Muscle of leg (tissue), 16 donors: ENCODE measurements around the gene TGFBRAP1. TPM values are rescaled to one million over a fixed set of nuclear protein-coding genes. Genes with fewer than 3 reads are reported as not detected.

Experiments
- DNase-seq: peaks from one replicate; pipeline ENCODE4 v3.0.0; 2013
- H3K27ac ChIP-seq: one replicate; pipeline ENCODE4 v1.5.1; 2013; ENCODE audit warnings: mild to moderate bottlenecking, low read length, control low read depth
- H3K27me3 ChIP-seq: one replicate; pipeline ENCODE4 v1.6.1; 2013; ENCODE audit warnings: low read length; ENCODE audit not compliant: control insufficient read depth, insufficient read depth
- H3K36me3 ChIP-seq: one replicate; pipeline ENCODE4 v1.6.1; 2013; ENCODE audit warnings: low read length; ENCODE audit not compliant: control insufficient read depth, insufficient read depth
- H3K4me1 ChIP-seq: one replicate; pipeline ENCODE4 v1.6.1; 2013; ENCODE audit warnings: low read length; ENCODE audit not compliant: control insufficient read depth, insufficient read depth
- H3K4me3 ChIP-seq: one replicate; pipeline ENCODE4 v1.5.1; 2013; ENCODE audit warnings: low read length, control low read depth
- H3K9me3 ChIP-seq: replicated peaks from 2 replicates; pipeline ENCODE4 v1.6.1; 2013; ENCODE audit warnings: low read depth, low read length; ENCODE audit not compliant: control insufficient read depth
- WGBS: methylation state at CpG from one replicate; pipeline ENCODE4 v1.1.5; 2013; ENCODE audit warnings: missing lambda C conversion rate; ENCODE audit not compliant: insufficient coverage; 5-methylcytosine and 5-hydroxymethylcytosine counted together
- long read RNA-seq, 11 donors: transcript quantifications; one replicate each; lab custom pipeline, GENCODE V29; 2026
- polyA plus RNA-seq, 8 donors: library from polyadenylated mRNA; unstranded; fragments of 120-200 nt; gene quantifications; one replicate each; pipeline versions ENCODE4 v1.2.1 to v1.2.3, GENCODE V29; 2013; ENCODE audit warnings: inconsistent platforms in 1 of 8, low replicate concordance in 1 of 8; ENCODE audit not compliant: insufficient read length in 8 of 8, insufficient read depth in 1 of 8
- total RNA-seq: library from RNA; stranded (reverse); fragments of 120-200 nt; gene quantifications from one replicate; pipeline ENCODE4 v1.2.4, GENCODE V29; 2013

Gene TGFBRAP1, protein sequence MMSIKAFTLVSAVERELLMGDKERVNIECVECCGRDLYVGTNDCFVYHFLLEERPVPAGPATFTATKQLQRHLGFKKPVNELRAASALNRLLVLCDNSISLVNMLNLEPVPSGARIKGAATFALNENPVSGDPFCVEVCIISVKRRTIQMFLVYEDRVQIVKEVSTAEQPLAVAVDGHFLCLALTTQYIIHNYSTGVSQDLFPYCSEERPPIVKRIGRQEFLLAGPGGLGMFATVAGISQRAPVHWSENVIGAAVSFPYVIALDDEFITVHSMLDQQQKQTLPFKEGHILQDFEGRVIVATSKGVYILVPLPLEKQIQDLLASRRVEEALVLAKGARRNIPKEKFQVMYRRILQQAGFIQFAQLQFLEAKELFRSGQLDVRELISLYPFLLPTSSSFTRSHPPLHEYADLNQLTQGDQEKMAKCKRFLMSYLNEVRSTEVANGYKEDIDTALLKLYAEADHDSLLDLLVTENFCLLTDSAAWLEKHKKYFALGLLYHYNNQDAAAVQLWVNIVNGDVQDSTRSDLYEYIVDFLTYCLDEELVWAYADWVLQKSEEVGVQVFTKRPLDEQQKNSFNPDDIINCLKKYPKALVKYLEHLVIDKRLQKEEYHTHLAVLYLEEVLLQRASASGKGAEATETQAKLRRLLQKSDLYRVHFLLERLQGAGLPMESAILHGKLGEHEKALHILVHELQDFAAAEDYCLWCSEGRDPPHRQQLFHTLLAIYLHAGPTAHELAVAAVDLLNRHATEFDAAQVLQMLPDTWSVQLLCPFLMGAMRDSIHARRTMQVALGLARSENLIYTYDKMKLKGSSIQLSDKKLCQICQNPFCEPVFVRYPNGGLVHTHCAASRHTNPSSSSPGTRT
- total RNA-seq (7.1 TPM), polyA plus RNA-seq (10 to 100 TPM in 1 of 8 donors, 1 to 10 TPM in 7; 7.1 to 10.5 (median 8.5) TPM)
- long read RNA-seq, donor 1, full-length matches to known transcripts = 2 of 2 reads
- long read RNA-seq, donor 1, partial matches to known transcripts = 0 of 2 reads
- long read RNA-seq, donor 1, other reads (novel, unspliced or antisense) = 0 of 2 reads
- long read RNA-seq, donor 2 = 0 reads
- long read RNA-seq, donor 3, full-length matches to known transcripts = 1 of 1 reads
- long read RNA-seq, donor 3, partial matches to known transcripts = 0 of 1 reads
- long read RNA-seq, donor 3, other reads (novel, unspliced or antisense) = 0 of 1 reads
- long read RNA-seq, donor 4, full-length matches to known transcripts = 1 of 1 reads
- long read RNA-seq, donor 4, partial matches to known transcripts = 0 of 1 reads
- long read RNA-seq, donor 4, other reads (novel, unspliced or antisense) = 0 of 1 reads
- long read RNA-seq, donor 5, full-length matches to known transcripts = 2 of 10 reads
- long read RNA-seq, donor 5, partial matches to known transcripts = 8 of 10 reads
- long read RNA-seq, donor 5, other reads (novel, unspliced or antisense) = 0 of 10 reads
- long read RNA-seq, donor 6, full-length matches to known transcripts = 1 of 1 reads
- long read RNA-seq, donor 6, partial matches to known transcripts = 0 of 1 reads
- long read RNA-seq, donor 6, other reads (novel, unspliced or antisense) = 0 of 1 reads
- long read RNA-seq, donor 7, full-length matches to known transcripts = 1 of 1 reads
- long read RNA-seq, donor 7, partial matches to known transcripts = 0 of 1 reads
- long read RNA-seq, donor 7, other reads (novel, unspliced or antisense) = 0 of 1 reads
- long read RNA-seq, donor 8 = 0 reads
- long read RNA-seq, donor 9 = 0 reads
- long read RNA-seq, donor 10 = 0 reads
- long read RNA-seq, donor 11 = 0 reads

- Histone ChIP-seq H3K27me3 (no peaks in the 10 kb centered on the region), H3K9me3 (no peaks in the 10 kb centered on the region), H3K4me3 (peak within 1 kb of the TSS; percentile 55), H3K4me1 (peaks cover 24% of the 10 kb centered on the region), H3K27ac (peak within 1 kb of the TSS; percentile 66), H3K36me3 (peaks cover 9% of the 10 kb centered on the region)
- WGBS = under 1% methylated on average over 82 of the region's 101 CpGs
- DNase-seq = peak; percentile 79
Observed at GRCh38 chr2:105329561-105330495, at the start of gene TGFBRAP1. TSS of gene TGFBRAP1 (minus strand) at chr2:105329735. CDS start at chr2:105308301, 21,434 bp downstream.

- DNase-seq = no peak
- Histone ChIP-seq H3K27ac (no peak overlapping the region), H3K27me3 (no peaks in the 10 kb centered on the region), H3K4me3 (no peak overlapping the region), H3K9me3 (no peaks in the 10 kb centered on the region), H3K4me1 (peaks cover 28% of the 10 kb centered on the region), H3K36me3 (peaks cover 15% of the 10 kb centered on the region)
- WGBS = 85% methylated on average over 3 of the region's 4 CpGs
Observed at GRCh38 chr2:105378921-105379383, 49.4 kb upstream of the TGFBRAP1 start.

GRCh38 chr2:105378276-105378840, 48.8 kb upstream of the TGFBRAP1 start:
- H3K27ac ChIP-seq = no peak overlapping the region
- H3K4me1 ChIP-seq = peaks cover 34% of the 10 kb centered on the region
- no peak for DNase-seq
- H3K27me3 ChIP-seq = no peaks in the 10 kb centered on the region
- no peaks in the 10 kb centered on the region for H3K9me3 ChIP-seq
- no peak overlapping the region for H3K4me3 ChIP-seq
- peaks cover 12% of the 10 kb centered on the region for H3K36me3 ChIP-seq
- 86% methylated on average over 10 of the region's 12 CpGs for WGBS

- Histone ChIP-seq H3K4me1 (peaks cover 39% of the 10 kb centered on the region), H3K27ac (no peak overlapping the region), H3K27me3 (no peaks in the 10 kb centered on the region), H3K36me3 (peaks cover 12% of the 10 kb centered on the region), H3K4me3 (no peak overlapping the region), H3K9me3 (no peaks in the 10 kb centered on the region)
- 83% methylated on average over 3 of the region's 3 CpGs for WGBS
- no peak for DNase-seq
Observed at GRCh38 chr2:105377871-105378270, 48.3 kb upstream of the TGFBRAP1 start.

DNA sequence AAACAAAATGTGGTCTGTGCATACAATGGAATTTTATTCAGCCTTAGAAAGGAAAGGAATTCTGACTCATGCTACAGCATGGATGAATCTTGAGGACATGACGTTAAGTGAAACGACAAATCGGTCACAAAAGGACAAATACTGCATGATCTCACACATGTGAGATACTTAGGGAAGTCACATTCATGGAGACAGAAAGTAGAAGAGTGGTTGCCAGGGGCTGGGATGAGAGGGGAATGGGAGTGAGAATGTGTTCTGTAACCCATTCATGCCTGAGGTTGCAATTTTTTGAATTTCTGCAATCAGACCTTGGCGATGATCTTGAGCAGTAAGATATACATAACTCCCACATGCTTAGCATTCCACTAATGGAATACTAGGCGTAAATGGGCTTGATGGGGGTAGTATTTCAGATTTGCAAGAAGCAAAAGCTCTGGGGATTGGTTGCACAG, 47.3 kb upstream of the TGFBRAP1 start:
- DNase-seq = no peak
- WGBS = no CpG with 5 or more reads among the region's 5 CpGs
- Histone ChIP-seq H3K27me3 (no peaks in the 10 kb centered on the region), H3K4me1 (peaks cover 48% of the 10 kb centered on the region), H3K9me3 (no peaks in the 10 kb centered on the region), H3K36me3 (peaks cover 7% of the 10 kb centered on the region), H3K4me3 (no peak overlapping the region), H3K27ac (no peak overlapping the region)

DNA sequence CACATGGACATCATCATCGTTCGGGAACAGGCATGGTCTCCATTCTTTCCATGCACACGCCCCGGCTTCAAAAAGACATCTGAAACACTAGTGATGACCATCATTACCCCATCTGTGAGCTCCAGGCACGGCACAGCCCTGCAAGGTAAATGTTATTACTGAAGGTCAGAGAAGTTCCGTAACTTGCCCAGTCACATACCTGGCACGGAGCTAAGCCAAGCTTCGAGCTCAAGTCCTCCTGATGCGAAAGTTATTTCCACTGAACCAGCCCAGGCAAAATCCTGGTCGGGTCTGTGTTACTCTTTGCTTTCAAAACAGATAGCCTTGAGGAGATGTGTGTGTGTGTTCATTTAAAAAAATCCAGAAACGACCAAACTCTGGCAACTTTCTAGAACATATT, 46.5 kb upstream of the TGFBRAP1 start:
- no peaks in the 10 kb centered on the region for H3K27me3 ChIP-seq
- peaks cover 3% of the 10 kb centered on the region for H3K36me3 ChIP-seq
- H3K4me1 ChIP-seq = peaks cover 55% of the 10 kb centered on the region
- no peak overlapping the region for H3K4me3 ChIP-seq
- WGBS = 94% methylated on average over 5 of the region's 11 CpGs
- DNase-seq = no peak
- H3K9me3 ChIP-seq = no peaks in the 10 kb centered on the region
- no peak overlapping the region for H3K27ac ChIP-seq

- H3K9me3 ChIP-seq = no peaks in the 10 kb centered on the region
- H3K27ac ChIP-seq = no peak overlapping the region
- WGBS = 84% methylated on average over 8 of the region's 15 CpGs
- DNase-seq = no peak
- H3K36me3 ChIP-seq = peaks cover 7% of the 10 kb centered on the region
- no peaks in the 10 kb centered on the region for H3K27me3 ChIP-seq
- peaks cover 60% of the 10 kb centered on the region for H3K4me1 ChIP-seq
- no peak overlapping the region for H3K4me3 ChIP-seq
Observed at GRCh38 chr2:105375001-105375561, 45.5 kb upstream of the TGFBRAP1 start.

GRCh38 chr2:105373895-105374401, 44.4 kb upstream of the TGFBRAP1 start:
- Histone ChIP-seq H3K27me3 (no peaks in the 10 kb centered on the region), H3K27ac (peak overlapping the region; percentile 32), H3K9me3 (no peaks in the 10 kb centered on the region), H3K36me3 (peaks cover 9% of the 10 kb centered on the region), H3K4me3 (no peak overlapping the region), H3K4me1 (peaks cover 65% of the 10 kb centered on the region)
- WGBS = 84% methylated on average over 9 of the region's 9 CpGs
- no peak for DNase-seq
